Measurements from ENCODE around the gene CCRL2. TPM values are rescaled to one million over a fixed set of nuclear protein-coding genes. Genes with fewer than 3 reads are reported as not detected.
"Not testable (repeated sequence)": the region's sequence is repeated elsewhere in the genome, so short reads cannot be mapped to it uniquely, and the experiment has no call there.

CCRL2 gene
- total and polyA plus RNA-seq, 2 of the 8 experiments (the other 6 are each of a cell fraction or from before 2014, with no cell fraction given), result not detected

DNA sequence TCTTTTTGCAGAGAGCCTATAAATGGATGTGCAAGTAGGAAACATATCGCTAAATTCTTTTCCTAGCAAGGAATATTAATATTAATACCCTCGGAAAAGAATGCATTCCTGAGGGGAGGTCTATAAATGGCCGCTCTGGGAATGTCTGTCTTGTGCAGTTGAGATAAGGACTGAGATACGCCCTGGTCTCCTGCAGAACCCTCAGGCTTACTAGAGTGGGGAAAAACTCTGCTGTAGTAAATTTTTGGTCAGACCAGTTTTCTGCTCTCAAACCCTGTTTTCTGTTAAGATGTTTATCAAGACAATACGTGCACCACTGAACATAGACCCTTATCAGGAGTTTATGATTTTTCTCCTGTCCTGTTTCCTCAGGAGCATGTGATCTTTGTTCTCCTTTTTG lies 24.8 kb downstream of the CCRL2 start:
- H2BK12ac ChIP-seq (ENCODE audit: low read depth, low read length); H3K9ac ChIP-seq (replicated peaks in 1 of 4; ENCODE audit: extremely low read depth in 1 of 4, low read depth in 3 of 4, low read length in 3 of 4); H3K36me3 ChIP-seq (ENCODE audit: control insufficient read depth in 2 of 4, insufficient read depth in 4 of 4, low read length in 3 of 4); H3K4me3 ChIP-seq (ENCODE audit: extremely low read depth in 1 of 4, insufficient read depth in 2 of 4, low read depth in 3 of 4, low read length in 4 of 4); H2AK5ac ChIP-seq (ENCODE audit: low read depth, low read length); H3K23ac ChIP-seq (ENCODE audit: insufficient read length); H3K18ac ChIP-seq (ENCODE audit: extremely low read depth, low read length); H3K27ac ChIP-seq (ENCODE audit: low read depth, low read length); H4K91ac ChIP-seq (replicated peaks; ENCODE audit: insufficient read length, low read length); H3K23me2 ChIP-seq (ENCODE audit: low read depth, low read length); H3K79me1 ChIP-seq (ENCODE audit: low read depth, low read length); H3K9me3 ChIP-seq (ENCODE audit: insufficient read depth in 2 of 2, low read depth in 1 of 2, low read length in 1 of 2); H3K4ac ChIP-seq (replicated peaks; ENCODE audit: insufficient read length, low read depth, low read length); H3K14ac ChIP-seq (ENCODE audit: insufficient read length); H2BK20ac ChIP-seq (ENCODE audit: low read length); H3K27me3 ChIP-seq (replicated peaks in 1 of 4; ENCODE audit: control insufficient read depth in 3 of 4, extremely low read depth in 1 of 4, insufficient read depth in 3 of 4, low read length in 3 of 4); H3K4me2 ChIP-seq (ENCODE audit: insufficient read depth in 1 of 2, low read depth in 2 of 2, low read length in 2 of 2); H4K8ac ChIP-seq (ENCODE audit: extremely low read depth, insufficient read depth, low read length); H4K20me1 ChIP-seq (replicated peaks in 1 of 2; ENCODE audit: control insufficient read depth in 1 of 2, insufficient read depth in 2 of 2, low read length in 2 of 2); POLR2A ChIA-PET (ENCODE audit: partially characterized antibody); DNase-seq (ENCODE audit: low read depth in 1 of 2, low spot score in 2 of 2); H3K79me2 ChIP-seq (ENCODE audit: control insufficient read depth in 1 of 2, insufficient read depth in 2 of 2, low read length in 2 of 2); H2BK120ac ChIP-seq (replicated peaks; ENCODE audit: low read depth, low read length); H2BK15ac ChIP-seq (ENCODE audit: low read length); H2AFZ ChIP-seq (ENCODE audit: low read length); FAIRE-seq; H3K4me1 ChIP-seq (replicated peaks in 1 of 4; ENCODE audit: control insufficient read depth in 3 of 4, insufficient read depth in 4 of 4, low read length in 3 of 4); H4K5ac ChIP-seq (ENCODE audit: insufficient read length, low read depth, low read length); H2BK5ac ChIP-seq (ENCODE audit: low read depth, low read length); H3K56ac ChIP-seq (replicated peaks; ENCODE audit: insufficient read length, low read depth, low read length): not testable (repeated sequence)
- TF ChIP-seq EP300 (IDR thresholded peaks at IDR 0.05; ENCODE audit: borderline replicate concordance in 1 of 2, low read depth in 2 of 2, low read length in 2 of 2), result peak in 1 of 2 experiments; percentile 68; a peak in 1 of 3 replicates
- 88% methylated on average over 5 of the region's 5 CpGs; no CpG with 5 or more reads in 1 of the 2 experiments for WGBS, 2 experiments (ENCODE audit: extremely low coverage in 1 of 2, insufficient coverage in 1 of 2, insufficient read length in 1 of 2, insufficient replicate concordance in 2 of 2, low coverage in 1 of 2, low lambda C conversion rate in 2 of 2, missing lambda C conversion rate in 1 of 2)
- CTCF ChIA-PET (ENCODE audit: partially characterized antibody), result interaction anchor here (1.1 to 2.0 kb wide), 3 partner anchors 12 to 48 kb away, joined by 3 to 4 read pairs (median 4); no protein-coding TSS in a partner anchor

DNA sequence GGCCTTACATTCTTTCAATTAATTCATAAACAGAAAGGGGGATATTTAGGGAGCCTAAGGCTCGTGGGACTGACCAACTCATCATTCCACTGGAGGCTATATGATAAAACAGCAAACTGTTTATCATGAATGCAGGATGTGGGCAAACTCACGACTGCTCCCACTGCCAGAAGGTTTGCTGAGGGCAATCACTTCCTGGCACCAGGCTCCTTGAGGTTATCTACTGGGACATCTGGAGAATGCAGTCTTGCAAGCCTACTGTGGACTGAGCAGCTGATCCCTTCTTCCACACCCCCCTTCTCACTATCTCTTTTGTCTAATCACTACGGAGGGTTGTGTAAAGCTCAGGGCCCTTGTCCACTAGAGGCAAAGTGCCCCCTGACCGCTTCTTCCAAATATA lies 26.1 kb downstream of the CCRL2 start:
- H4K5ac ChIP-seq (ENCODE audit: insufficient read length, low read depth, low read length); H3K36me3 ChIP-seq (ENCODE audit: control insufficient read depth in 2 of 4, insufficient read depth in 4 of 4, low read length in 3 of 4); H3K4me3 ChIP-seq (ENCODE audit: extremely low read depth in 1 of 4, insufficient read depth in 2 of 4, low read depth in 3 of 4, low read length in 4 of 4); H3K9ac ChIP-seq (replicated peaks in 1 of 4; ENCODE audit: extremely low read depth in 1 of 4, low read depth in 3 of 4, low read length in 3 of 4); H2BK15ac ChIP-seq (ENCODE audit: low read length); H3K23ac ChIP-seq (ENCODE audit: insufficient read length); H3K4me2 ChIP-seq (ENCODE audit: insufficient read depth in 1 of 2, low read depth in 2 of 2, low read length in 2 of 2); H3K14ac ChIP-seq (ENCODE audit: insufficient read length); H3K79me2 ChIP-seq (ENCODE audit: control insufficient read depth in 1 of 2, insufficient read depth in 2 of 2, low read length in 2 of 2); H3K23me2 ChIP-seq (ENCODE audit: low read depth, low read length); H3K27ac ChIP-seq (ENCODE audit: low read depth, low read length); H4K20me1 ChIP-seq (replicated peaks in 1 of 2; ENCODE audit: control insufficient read depth in 1 of 2, insufficient read depth in 2 of 2, low read length in 2 of 2); H3K27me3 ChIP-seq (replicated peaks in 1 of 4; ENCODE audit: control insufficient read depth in 3 of 4, extremely low read depth in 1 of 4, insufficient read depth in 3 of 4, low read length in 3 of 4); H3K9me3 ChIP-seq (ENCODE audit: insufficient read depth in 2 of 2, low read depth in 1 of 2, low read length in 1 of 2); POLR2A ChIA-PET (ENCODE audit: partially characterized antibody); H3K79me1 ChIP-seq (ENCODE audit: low read depth, low read length); H4K8ac ChIP-seq (ENCODE audit: extremely low read depth, insufficient read depth, low read length); H3K56ac ChIP-seq (replicated peaks; ENCODE audit: insufficient read length, low read depth, low read length); H2AFZ ChIP-seq (ENCODE audit: low read length); H3K4me1 ChIP-seq (replicated peaks in 1 of 4; ENCODE audit: control insufficient read depth in 3 of 4, insufficient read depth in 4 of 4, low read length in 3 of 4); DNase-seq (ENCODE audit: low read depth in 1 of 2, low spot score in 2 of 2); H2BK20ac ChIP-seq (ENCODE audit: low read length); H3K4ac ChIP-seq (replicated peaks; ENCODE audit: insufficient read length, low read depth, low read length); H4K91ac ChIP-seq (replicated peaks; ENCODE audit: insufficient read length, low read length); H2AK5ac ChIP-seq (ENCODE audit: low read depth, low read length); H3K18ac ChIP-seq (ENCODE audit: extremely low read depth, low read length); H2BK120ac ChIP-seq (replicated peaks; ENCODE audit: low read depth, low read length); H2BK12ac ChIP-seq (ENCODE audit: low read depth, low read length); H2BK5ac ChIP-seq (ENCODE audit: low read depth, low read length); FAIRE-seq: not testable (repeated sequence)
- 85% methylated on average over 4 of the region's 4 CpGs; no CpG with 5 or more reads in 1 of the 2 experiments for WGBS, 2 experiments (ENCODE audit: extremely low coverage in 1 of 2, insufficient coverage in 1 of 2, insufficient read length in 1 of 2, insufficient replicate concordance in 2 of 2, low coverage in 1 of 2, low lambda C conversion rate in 2 of 2, missing lambda C conversion rate in 1 of 2)
- CTCF ChIA-PET (ENCODE audit: partially characterized antibody), result interaction anchor here (1.7 kb wide), 2 partner anchors 9 to 50 kb away, joined by 4 read pairs; no protein-coding TSS in a partner anchor

Data from H1 (cell line).